ENCODE results near the gene PRDM16.

The PRDM16 gene

GRCh38 chr1:3436451-3436850 lies 367.4 kb downstream of the PRDM16 start:
- Histone ChIP-seq H3K27ac (ENCODE audit: low read length) (no peak overlapping the region), H3K9me3 (ENCODE audit: control insufficient read depth, insufficient read depth, low read length) (no peaks in the 10 kb centered on the region), H3K4me3 (ENCODE audit: low read length) (no peak overlapping the region), H3K27me3 (ENCODE audit: control insufficient read depth, insufficient read depth, low read length) (no peaks in the 10 kb centered on the region), H3K4me1 (ENCODE audit: control insufficient read depth, insufficient read depth, low read length) (no peaks in the 10 kb centered on the region), H3K36me3 (ENCODE audit: control insufficient read depth, insufficient read depth, low read length) (no peaks in the 10 kb centered on the region; the same call in 1 of the 2 replicates)
- DNase-seq (ENCODE audit: low read depth, low spot score): no peak
- WGBS (ENCODE audit: insufficient coverage, insufficient read length): no CpG with 5 or more reads among the region's 11 CpGs

GRCh38 chr1:3436901-3437300 lies 367.9 kb downstream of the PRDM16 start:
- Histone ChIP-seq H3K4me1 (ENCODE audit: control insufficient read depth, insufficient read depth, low read length) (no peaks in the 10 kb centered on the region), H3K9me3 (ENCODE audit: control insufficient read depth, insufficient read depth, low read length) (no peaks in the 10 kb centered on the region), H3K4me3 (ENCODE audit: low read length) (no peak overlapping the region), H3K27me3 (ENCODE audit: control insufficient read depth, insufficient read depth, low read length) (no peaks in the 10 kb centered on the region), H3K36me3 (ENCODE audit: control insufficient read depth, insufficient read depth, low read length) (no peaks in the 10 kb centered on the region; the same call in 1 of the 2 replicates), H3K27ac (ENCODE audit: low read length) (no peak overlapping the region)
- no peak for DNase-seq (ENCODE audit: low read depth, low spot score)
- WGBS (ENCODE audit: insufficient coverage, insufficient read length): no CpG with 5 or more reads among the region's 14 CpGs

- no CpG with 5 or more reads among the region's 9 CpGs for WGBS (ENCODE audit: insufficient coverage, insufficient read length)
- Histone ChIP-seq H3K9me3 (ENCODE audit: control insufficient read depth, insufficient read depth, low read length) (no peaks in the 10 kb centered on the region), H3K27me3 (ENCODE audit: control insufficient read depth, insufficient read depth, low read length) (no peaks in the 10 kb centered on the region), H3K36me3 (ENCODE audit: control insufficient read depth, insufficient read depth, low read length) (no peaks in the 10 kb centered on the region; the same call in 1 of the 2 replicates), H3K4me3 (ENCODE audit: low read length) (no peak overlapping the region), H3K4me1 (ENCODE audit: control insufficient read depth, insufficient read depth, low read length) (no peaks in the 10 kb centered on the region), H3K27ac (ENCODE audit: low read length) (no peak overlapping the region)
- DNase-seq (ENCODE audit: low read depth, low spot score): no peak
Observed at GRCh38 chr1:3438661-3439180, 369.7 kb downstream of the PRDM16 start.

GRCh38 chr1:3439346-3440299 lies 370.6 kb downstream of the PRDM16 start:
- H3K9me3 ChIP-seq (ENCODE audit: control insufficient read depth, insufficient read depth, low read length): no peaks in the 10 kb centered on the region
- no CpG with 5 or more reads among the region's 27 CpGs for WGBS (ENCODE audit: insufficient coverage, insufficient read length)
- no peaks in the 10 kb centered on the region; the same call in 1 of the 2 replicates for H3K36me3 ChIP-seq (ENCODE audit: control insufficient read depth, insufficient read depth, low read length)
- no peak overlapping the region for H3K4me3 ChIP-seq (ENCODE audit: low read length)
- no peaks in the 10 kb centered on the region for H3K4me1 ChIP-seq (ENCODE audit: control insufficient read depth, insufficient read depth, low read length)
- no peak for DNase-seq (ENCODE audit: low read depth, low spot score)
- H3K27ac ChIP-seq (ENCODE audit: low read length): no peak overlapping the region
- H3K27me3 ChIP-seq (ENCODE audit: control insufficient read depth, insufficient read depth, low read length): no peaks in the 10 kb centered on the region

- Histone ChIP-seq H3K36me3 (ENCODE audit: control insufficient read depth, insufficient read depth, low read length) (no peaks in the 10 kb centered on the region), H3K4me3 (ENCODE audit: low read length) (no peak overlapping the region), H3K4me1 (ENCODE audit: control insufficient read depth, insufficient read depth, low read length) (no peaks in the 10 kb centered on the region), H3K27me3 (ENCODE audit: control insufficient read depth, insufficient read depth, low read length) (no peaks in the 10 kb centered on the region), H3K9me3 (ENCODE audit: control insufficient read depth, insufficient read depth, low read length) (no peaks in the 10 kb centered on the region), H3K27ac (ENCODE audit: low read length) (no peak overlapping the region)
- DNase-seq (ENCODE audit: low read depth, low spot score): no peak
- no CpG with 5 or more reads among the region's 10 CpGs for WGBS (ENCODE audit: insufficient coverage, insufficient read length)
Observed at GRCh38 chr1:3440300-3440681, 371.3 kb downstream of the PRDM16 start.

GRCh38 chr1:3440711-3441409 lies 371.9 kb downstream of the PRDM16 start:
- H3K4me3 ChIP-seq (ENCODE audit: low read length): no peak overlapping the region
- DNase-seq (ENCODE audit: low read depth, low spot score): no peak
- no peak overlapping the region for H3K27ac ChIP-seq (ENCODE audit: low read length)
- no peaks in the 10 kb centered on the region for H3K27me3 ChIP-seq (ENCODE audit: control insufficient read depth, insufficient read depth, low read length)
- H3K4me1 ChIP-seq (ENCODE audit: control insufficient read depth, insufficient read depth, low read length): no peaks in the 10 kb centered on the region
- no CpG with 5 or more reads among the region's 20 CpGs for WGBS (ENCODE audit: insufficient coverage, insufficient read length)
- no peaks in the 10 kb centered on the region for H3K9me3 ChIP-seq (ENCODE audit: control insufficient read depth, insufficient read depth, low read length)
- no peaks in the 10 kb centered on the region for H3K36me3 ChIP-seq (ENCODE audit: control insufficient read depth, insufficient read depth, low read length)

GRCh38 chr1:3441410-3441847 lies 372.4 kb downstream of the PRDM16 start:
- WGBS (ENCODE audit: insufficient coverage, insufficient read length): no CpG with 5 or more reads among the region's 8 CpGs
- Histone ChIP-seq H3K9me3 (ENCODE audit: control insufficient read depth, insufficient read depth, low read length) (no peaks in the 10 kb centered on the region), H3K4me1 (ENCODE audit: control insufficient read depth, insufficient read depth, low read length) (no peaks in the 10 kb centered on the region), H3K4me3 (ENCODE audit: low read length) (no peak overlapping the region), H3K27me3 (ENCODE audit: control insufficient read depth, insufficient read depth, low read length) (no peaks in the 10 kb centered on the region), H3K36me3 (ENCODE audit: control insufficient read depth, insufficient read depth, low read length) (no peaks in the 10 kb centered on the region), H3K27ac (ENCODE audit: low read length) (no peak overlapping the region)
- no peak for DNase-seq (ENCODE audit: low read depth, low spot score)

GRCh38 chr1:3441880-3442279 lies 372.9 kb downstream of the PRDM16 start:
- Histone ChIP-seq H3K9me3 (ENCODE audit: control insufficient read depth, insufficient read depth, low read length) (no peaks in the 10 kb centered on the region), H3K27me3 (ENCODE audit: control insufficient read depth, insufficient read depth, low read length) (no peaks in the 10 kb centered on the region)
- whole genome bisulfite sequencing (ENCODE audit: insufficient coverage, insufficient read length): no CpG with 5 or more reads among the region's 8 CpGs

GRCh38 chr1:3442331-3442730 lies 373.3 kb downstream of the PRDM16 start:
- no peaks in the 10 kb centered on the region for H3K36me3 ChIP-seq (ENCODE audit: control insufficient read depth, insufficient read depth, low read length)
- no peaks in the 10 kb centered on the region for H3K4me1 ChIP-seq (ENCODE audit: control insufficient read depth, insufficient read depth, low read length)
- WGBS (ENCODE audit: insufficient coverage, insufficient read length): no CpG with 5 or more reads among the region's 13 CpGs
- DNase-seq (ENCODE audit: low read depth, low spot score): no peak
- no peak overlapping the region for H3K27ac ChIP-seq (ENCODE audit: low read length)
- H3K27me3 ChIP-seq (ENCODE audit: control insufficient read depth, insufficient read depth, low read length): no peaks in the 10 kb centered on the region
- no peaks in the 10 kb centered on the region for H3K9me3 ChIP-seq (ENCODE audit: control insufficient read depth, insufficient read depth, low read length)
- no peak overlapping the region for H3K4me3 ChIP-seq (ENCODE audit: low read length)

More at GRCh38 chr1:3441880-3442279, 372.9 kb downstream of the PRDM16 start:
- Histone ChIP-seq H3K4me3 (ENCODE audit: low read length) (no peak overlapping the region), H3K27ac (ENCODE audit: low read length) (no peak overlapping the region), H3K4me1 (ENCODE audit: control insufficient read depth, insufficient read depth, low read length) (no peaks in the 10 kb centered on the region), H3K36me3 (ENCODE audit: control insufficient read depth, insufficient read depth, low read length) (no peaks in the 10 kb centered on the region)
- no peak for DNase-seq (ENCODE audit: low read depth, low spot score)

- Histone ChIP-seq H3K27ac (ENCODE audit: low read length) (no peak overlapping the region), H3K36me3 (ENCODE audit: control insufficient read depth, insufficient read depth, low read length) (no peaks in the 10 kb centered on the region), H3K27me3 (ENCODE audit: control insufficient read depth, insufficient read depth, low read length) (no peaks in the 10 kb centered on the region), H3K9me3 (ENCODE audit: control insufficient read depth, insufficient read depth, low read length) (no peaks in the 10 kb centered on the region), H3K4me3 (ENCODE audit: low read length) (no peak overlapping the region), H3K4me1 (ENCODE audit: control insufficient read depth, insufficient read depth, low read length) (no peaks in the 10 kb centered on the region)
- no peak for DNase-seq (ENCODE audit: low read depth, low spot score)
- WGBS (ENCODE audit: insufficient coverage, insufficient read length): no CpG with 5 or more reads among the region's 12 CpGs
Observed at GRCh38 chr1:3442901-3443300, 373.9 kb downstream of the PRDM16 start.

Measured in iPS DF 6.9 (cell line).